ENCODE measurements around the gene LPP.
A peak's percentile ranks its signal among the peaks of the same experiment; 100 is the strongest.

LPP gene

GRCh38 chr3:188286087-188286513, 132.1 kb downstream of the LPP start:
- H3K4me1 Mint-ChIP-seq (ENCODE audit: low read depth): peaks cover 62% of the 10 kb centered on the region
- H3K27me3 Mint-ChIP-seq: no peaks in the 10 kb centered on the region
- peak overlapping the region; percentile 85 for H3K27ac Mint-ChIP-seq
- no peak overlapping the region for H3K4me3 Mint-ChIP-seq
- intact Hi-C loops (cut with micrococcal nuclease): no loop called here
- H3K36me3 Mint-ChIP-seq (ENCODE audit: low read depth): peaks cover 13% of the 10 kb centered on the region
- no peaks in the 10 kb centered on the region for H3K9me3 Mint-ChIP-seq

GRCh38 chr3:188287339-188287738, 133.4 kb downstream of the LPP start:
- Mint-ChIP-seq H3K4me1 (ENCODE audit: low read depth) (peaks cover 65% of the 10 kb centered on the region), H3K27ac (peak overlapping the region; percentile 85), H3K36me3 (ENCODE audit: low read depth) (peaks cover 14% of the 10 kb centered on the region), H3K9me3 (no peaks in the 10 kb centered on the region), H3K4me3 (no peak overlapping the region), H3K27me3 (no peaks in the 10 kb centered on the region)
- intact Hi-C loops (cut with micrococcal nuclease): no loop called here

DNA sequence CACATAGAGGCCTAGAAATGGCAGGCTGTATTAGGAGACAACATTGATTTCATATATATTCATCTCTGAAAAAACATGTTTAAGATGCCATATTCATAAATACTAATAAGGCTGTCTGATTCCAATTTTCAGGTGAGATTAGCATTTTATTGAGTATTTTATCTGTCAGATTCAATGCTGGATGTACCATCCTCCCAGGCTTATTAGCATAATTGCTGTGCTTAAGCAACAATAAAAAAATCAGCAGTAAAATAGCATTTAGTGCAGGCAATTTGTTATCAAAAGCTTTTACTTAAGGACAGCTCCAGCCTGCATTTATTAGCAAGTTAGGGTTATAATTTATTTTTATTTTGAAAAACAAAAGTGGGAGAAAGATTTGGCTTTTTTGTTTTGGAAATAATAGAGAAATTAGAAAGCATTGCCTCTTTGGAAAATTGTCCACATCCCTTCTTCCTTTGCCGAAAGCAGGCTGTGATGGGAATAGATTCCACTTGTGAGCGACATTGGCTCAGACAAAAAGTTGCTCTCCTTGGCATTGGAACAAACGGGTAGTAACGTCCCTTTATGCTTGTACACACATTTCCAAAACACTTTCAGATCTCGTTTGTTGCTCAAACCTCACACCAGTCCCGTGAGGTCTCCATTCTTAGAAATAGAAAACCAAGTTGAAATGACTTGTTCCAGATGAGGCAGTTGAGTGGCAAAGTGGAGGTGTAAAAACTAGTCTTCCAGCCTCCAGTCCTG, 134.0 kb downstream of the LPP start:
- Mint-ChIP-seq H3K9me3 (no peaks in the 10 kb centered on the region), H3K27me3 (no peaks in the 10 kb centered on the region), H3K27ac (peak overlapping the region; percentile 85), H3K4me3 (no peak overlapping the region), H3K36me3 (ENCODE audit: low read depth) (peaks cover 14% of the 10 kb centered on the region), H3K4me1 (ENCODE audit: low read depth) (peaks cover 60% of the 10 kb centered on the region)
- intact Hi-C loops (cut with micrococcal nuclease): no loop called here

GRCh38 chr3:188292251-188292650, 138.3 kb downstream of the LPP start:
- intact Hi-C loops (cut with micrococcal nuclease): no loop called here
- H3K9me3 Mint-ChIP-seq: no peaks in the 10 kb centered on the region

GRCh38 chr3:188292827-188293226, 138.9 kb downstream of the LPP start:
- Mint-ChIP-seq H3K4me1 (ENCODE audit: low read depth) (peaks cover 70% of the 10 kb centered on the region), H3K36me3 (ENCODE audit: low read depth) (peaks cover 6% of the 10 kb centered on the region), H3K9me3 (no peaks in the 10 kb centered on the region), H3K27me3 (no peaks in the 10 kb centered on the region), H3K27ac (no peak overlapping the region), H3K4me3 (no peak overlapping the region)
- intact Hi-C loops (cut with micrococcal nuclease): no loop called here

More at GRCh38 chr3:188292251-188292650, 138.3 kb downstream of the LPP start:
- H3K4me1 Mint-ChIP-seq (ENCODE audit: low read depth): peaks cover 69% of the 10 kb centered on the region
- H3K36me3 Mint-ChIP-seq (ENCODE audit: low read depth): peaks cover 10% of the 10 kb centered on the region
- H3K4me3 Mint-ChIP-seq: no peak overlapping the region
- H3K27ac Mint-ChIP-seq: peak overlapping the region; percentile 76
- H3K27me3 Mint-ChIP-seq: no peaks in the 10 kb centered on the region

DNA sequence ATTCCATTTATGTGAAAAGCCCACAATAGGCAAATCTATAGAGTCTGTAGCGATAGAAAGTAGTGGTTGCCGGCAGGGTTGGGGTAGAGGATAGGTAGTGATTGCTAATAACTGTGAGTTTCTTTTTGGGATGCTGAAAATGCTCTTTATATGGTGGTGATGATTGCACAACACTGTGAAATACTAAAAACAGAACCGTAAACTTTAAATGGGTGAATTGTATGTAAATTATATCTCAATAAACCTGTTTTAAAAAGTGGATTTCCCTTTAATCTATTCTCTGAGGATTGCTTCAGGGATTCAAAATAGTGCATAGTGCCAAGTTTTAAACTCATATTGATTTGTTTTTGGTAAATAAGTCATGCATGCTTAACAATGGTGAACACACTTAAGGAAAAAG, 140.2 kb downstream of the LPP start:
- H3K4me3 Mint-ChIP-seq: no peak overlapping the region
- H3K27ac Mint-ChIP-seq: peak overlapping the region; percentile 60
- no peaks in the 10 kb centered on the region for H3K9me3 Mint-ChIP-seq
- H3K27me3 Mint-ChIP-seq: no peaks in the 10 kb centered on the region
- intact Hi-C loops (cut with micrococcal nuclease): no loop called here
- H3K36me3 Mint-ChIP-seq (ENCODE audit: low read depth): peaks cover 6% of the 10 kb centered on the region
- H3K4me1 Mint-ChIP-seq (ENCODE audit: low read depth): peaks cover 77% of the 10 kb centered on the region

DNA sequence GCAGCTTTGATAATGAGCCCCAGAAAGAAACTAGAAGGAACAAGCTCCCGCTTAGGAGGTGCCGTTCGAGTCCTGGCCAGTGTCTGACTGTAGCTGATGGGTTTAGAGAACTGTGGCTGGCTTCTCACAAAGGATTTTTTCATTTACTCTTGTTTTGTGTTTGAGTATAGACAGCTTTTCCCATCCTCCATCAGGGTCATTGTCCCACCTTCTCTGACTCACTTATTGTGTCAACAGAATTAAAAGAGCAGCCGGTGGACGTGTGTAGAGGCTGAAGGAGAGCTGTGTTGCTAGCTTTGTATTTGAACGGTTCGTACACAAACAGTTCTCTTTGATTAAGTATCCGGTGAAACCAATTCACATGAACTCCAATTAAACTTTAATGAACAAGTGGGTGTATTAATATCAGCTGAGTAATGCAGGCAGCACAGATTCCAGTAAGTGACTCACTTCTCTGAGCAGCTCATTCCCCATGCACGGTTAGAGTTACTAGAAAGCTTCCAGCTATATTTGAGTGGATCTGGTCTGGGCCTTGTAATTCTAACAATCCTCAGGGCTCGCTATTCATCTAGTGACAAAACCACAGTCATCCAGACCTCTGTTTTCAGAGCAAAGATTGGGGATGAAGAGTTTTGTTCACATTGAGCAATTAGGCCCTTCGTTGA, 141.0 kb downstream of the LPP start:
- peak overlapping the region; percentile 71 for H3K27ac Mint-ChIP-seq
- peaks cover 6% of the 10 kb centered on the region for H3K36me3 Mint-ChIP-seq (ENCODE audit: low read depth)
- peaks cover 84% of the 10 kb centered on the region for H3K4me1 Mint-ChIP-seq (ENCODE audit: low read depth)
- H3K4me3 Mint-ChIP-seq: no peak overlapping the region
- no peaks in the 10 kb centered on the region for H3K9me3 Mint-ChIP-seq
- intact Hi-C loops (cut with micrococcal nuclease): loop anchor here (5.0 kb wide), 3 partner anchors 38 to 553 kb away; no protein-coding TSS in a partner anchor
- no peaks in the 10 kb centered on the region for H3K27me3 Mint-ChIP-seq

DNA sequence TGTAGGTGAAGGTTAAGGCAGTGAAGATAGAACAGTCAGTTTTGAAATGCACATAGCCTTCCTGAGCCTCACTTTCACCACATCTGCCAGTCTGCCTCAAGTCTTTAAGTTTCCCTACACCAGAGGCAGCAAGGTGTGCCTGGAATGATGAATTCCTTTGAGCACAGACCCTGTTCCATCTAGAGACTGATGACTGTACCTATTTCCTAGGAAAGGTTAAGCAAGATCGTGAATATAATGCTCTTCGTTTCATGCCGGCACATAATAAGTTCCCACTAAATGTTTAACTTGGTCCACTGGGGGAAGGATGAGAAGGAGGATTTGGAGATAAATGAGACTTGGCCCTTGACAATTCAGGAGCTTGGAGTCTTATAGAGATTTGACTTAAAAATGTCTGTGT, 141.9 kb downstream of the LPP start:
- Mint-ChIP-seq H3K4me3 (no peak overlapping the region), H3K9me3 (no peaks in the 10 kb centered on the region), H3K4me1 (ENCODE audit: low read depth) (peaks cover 83% of the 10 kb centered on the region), H3K27me3 (no peaks in the 10 kb centered on the region), H3K27ac (peak overlapping the region; percentile 71), H3K36me3 (ENCODE audit: low read depth) (peaks cover 7% of the 10 kb centered on the region)
- intact Hi-C loops (cut with micrococcal nuclease): loop anchor here (5.0 kb wide), 3 partner anchors 39 to 554 kb away; no protein-coding TSS in a partner anchor

DNA sequence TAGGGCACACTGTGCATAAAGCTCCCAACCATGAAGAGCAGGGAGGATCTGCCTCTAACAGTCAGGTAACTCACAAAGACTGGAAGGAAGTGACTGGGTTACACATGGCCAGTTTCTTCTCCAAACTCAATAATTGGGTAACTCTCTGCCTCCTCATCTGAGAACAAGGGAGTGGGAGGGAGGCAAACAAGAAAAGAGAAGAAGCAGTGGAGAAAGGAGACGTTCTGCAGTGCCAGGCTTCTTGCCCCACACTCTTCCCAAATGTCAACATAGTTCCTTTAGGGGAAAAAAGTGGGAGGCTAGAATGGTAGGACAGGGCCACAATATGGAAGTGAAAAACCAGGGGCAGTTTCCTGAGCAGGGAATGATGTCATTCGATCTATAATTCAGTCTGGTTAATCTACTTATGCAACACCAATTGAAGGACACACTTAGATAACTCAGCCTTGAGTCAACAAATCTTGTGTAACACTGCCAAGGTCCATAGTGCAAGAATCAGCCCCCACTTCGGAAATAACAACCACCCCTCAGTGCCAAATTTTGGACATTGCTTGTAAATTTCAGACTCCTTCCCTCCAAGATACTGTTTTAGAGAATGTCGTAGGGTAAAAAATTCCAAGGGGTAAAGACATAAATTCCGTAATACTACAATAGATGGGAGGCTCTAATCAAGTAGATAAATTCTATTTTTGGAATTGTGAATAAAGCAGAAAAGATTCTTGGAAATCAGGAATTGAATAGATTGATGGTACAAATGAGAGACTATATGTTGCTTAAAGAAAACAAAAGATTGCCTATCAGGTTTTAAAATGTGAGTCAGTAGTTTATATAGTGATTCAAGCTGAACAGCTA, 143.0 kb downstream of the LPP start:
- peak overlapping the region; percentile 71 for H3K27ac Mint-ChIP-seq
- peaks cover 84% of the 10 kb centered on the region for H3K4me1 Mint-ChIP-seq (ENCODE audit: low read depth)
- no peaks in the 10 kb centered on the region for H3K27me3 Mint-ChIP-seq
- H3K36me3 Mint-ChIP-seq (ENCODE audit: low read depth): peaks cover 9% of the 10 kb centered on the region
- no peaks in the 10 kb centered on the region for H3K9me3 Mint-ChIP-seq
- H3K4me3 Mint-ChIP-seq: no peak overlapping the region
- intact Hi-C loops (cut with micrococcal nuclease): loop anchor here (5.0 kb wide), 3 partner anchors 40 to 555 kb away; no protein-coding TSS in a partner anchor

- Mint-ChIP-seq H3K27ac (peak overlapping the region; percentile 91), H3K9me3 (no peaks in the 10 kb centered on the region), H3K4me1 (ENCODE audit: low read depth) (peaks cover 88% of the 10 kb centered on the region), H3K36me3 (ENCODE audit: low read depth) (peaks cover 17% of the 10 kb centered on the region), H3K4me3 (no peak overlapping the region), H3K27me3 (no peaks in the 10 kb centered on the region)
- intact Hi-C loops (cut with micrococcal nuclease): loop anchor here (5.0 kb wide), 3 partner anchors 41 to 556 kb away; no protein-coding TSS in a partner anchor
These were observed 144.6 kb downstream of the LPP start for GRCh38 chr3:188298585-188298984.

DNA sequence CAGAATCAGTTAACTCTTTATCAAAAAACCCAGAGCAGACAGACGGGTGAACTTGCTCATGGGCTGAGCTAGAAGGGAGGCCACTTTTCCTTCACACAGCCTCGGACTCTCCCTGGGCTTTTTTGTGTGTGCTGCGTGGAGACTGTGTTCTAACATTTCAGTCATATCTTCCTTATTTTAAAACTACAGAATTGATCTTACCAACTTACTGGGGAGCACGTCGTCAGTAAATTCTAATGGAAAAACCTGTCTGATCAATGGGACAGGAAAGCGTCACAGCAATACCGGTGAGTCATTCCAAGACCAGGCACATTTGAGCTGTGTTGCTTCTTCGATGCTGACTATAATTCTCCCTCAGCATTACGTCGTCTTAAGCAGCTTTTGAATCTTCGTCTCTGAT, 145.1 kb downstream of the LPP start:
- Mint-ChIP-seq H3K4me3 (no peak overlapping the region), H3K9me3 (no peaks in the 10 kb centered on the region), H3K27me3 (no peaks in the 10 kb centered on the region), H3K4me1 (ENCODE audit: low read depth) (peaks cover 84% of the 10 kb centered on the region), H3K27ac (peak overlapping the region; percentile 91), H3K36me3 (ENCODE audit: low read depth) (peaks cover 17% of the 10 kb centered on the region)
- intact Hi-C loops (cut with micrococcal nuclease): loop anchor here (5.0 kb wide), 3 partner anchors 42 to 557 kb away; no protein-coding TSS in a partner anchor

DNA sequence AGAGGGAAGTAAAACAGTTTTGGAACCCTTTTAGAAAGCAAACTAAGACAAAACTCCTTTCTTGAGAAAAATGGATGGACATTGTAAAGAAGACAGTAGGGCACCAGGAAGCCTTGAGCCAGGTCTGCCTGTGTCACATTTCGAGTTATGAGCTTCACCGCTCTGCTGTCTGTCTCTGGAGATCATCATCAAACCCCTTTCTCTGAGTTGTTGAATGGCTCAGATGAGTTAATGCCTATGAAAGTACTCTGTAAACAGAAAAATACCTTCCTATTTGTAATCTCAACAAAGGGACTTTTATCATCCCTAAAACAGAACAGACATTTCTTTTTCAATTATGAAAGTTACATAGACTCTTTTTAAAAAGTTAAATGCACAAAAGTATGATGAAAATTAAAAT, 145.8 kb downstream of the LPP start:
- H3K27me3 Mint-ChIP-seq: no peaks in the 10 kb centered on the region
- no peak overlapping the region for H3K4me3 Mint-ChIP-seq
- peaks cover 83% of the 10 kb centered on the region for H3K4me1 Mint-ChIP-seq (ENCODE audit: low read depth)
- H3K9me3 Mint-ChIP-seq: no peaks in the 10 kb centered on the region
- H3K27ac Mint-ChIP-seq: peak overlapping the region; percentile 91
- H3K36me3 Mint-ChIP-seq (ENCODE audit: low read depth): peaks cover 17% of the 10 kb centered on the region
- intact Hi-C loops (cut with micrococcal nuclease): loop anchor here (5.0 kb wide), 3 partner anchors 42 to 557 kb away; no protein-coding TSS in a partner anchor

- Mint-ChIP-seq H3K27ac (peak overlapping the region; percentile 91), H3K4me3 (no peak overlapping the region), H3K4me1 (ENCODE audit: low read depth) (peaks cover 73% of the 10 kb centered on the region), H3K27me3 (no peaks in the 10 kb centered on the region), H3K9me3 (no peaks in the 10 kb centered on the region), H3K36me3 (ENCODE audit: low read depth) (peaks cover 17% of the 10 kb centered on the region)
- intact Hi-C loops (cut with micrococcal nuclease): no loop called here
These were observed 147.2 kb downstream of the LPP start for GRCh38 chr3:188301147-188301546.

Data from dendritic cell treated with granulocyte-macrophage colony-stimulating factor and Interleukin-4, amounts not matched to agents 40 ng/mL and 50 ng/mL, for 4 days (primary cell).